Right lobe of liver (tissue), 6 donors: ENCODE measurements around the gene WIZ. TPM values are rescaled to one million over a fixed set of nuclear protein-coding genes. Genes with fewer than 3 reads are reported as not detected.
A peak's percentile ranks its signal among the peaks of the same experiment; 100 is the strongest.

Source experiments
- ATAC-seq, 4 donors: fragments of 200-7000 bp; cut with Tn5 transposase; one replicate each; pipeline ENCODE4 v1.9.1; 2020; ENCODE audit warnings: mild to moderate bottlenecking in 4 of 4, moderate library complexity in 4 of 4
- DNase-seq, 3 donors: peaks; one replicate each; pipeline ENCODE4 v3.0.0-alpha.2; 2020
- H3K27ac ChIP-seq, 3 donors: fragments of 200-600 bp; one replicate each; pipeline ENCODE4 v1.8.0; 2022
- H3K27me3 ChIP-seq, 2 donors: fragments of 200-600 bp; one replicate each; pipeline ENCODE4 v1.8.0; 2022
- H3K36me3 ChIP-seq, 4 donors: fragments of 200-600 bp; sonication (generic) in 1 of 4; one replicate each; pipeline versions ENCODE4 v1.5.1 to v1.8.0; 2017 to 2022; ENCODE audit warnings: control low read depth in 1 of 4
- H3K4me1 ChIP-seq, 4 donors: fragments of 200-600 bp; sonication (generic) in 1 of 4; one replicate each; pipeline versions ENCODE4 v1.5.1 to v1.8.0; 2017 to 2022; ENCODE audit warnings: control low read depth in 1 of 4
- H3K4me3 ChIP-seq, 3 donors: fragments of 200-600 bp; one replicate each; pipeline ENCODE4 v1.8.0; 2022
- H3K9me3 ChIP-seq, 4 donors: fragments of 200-600 bp; sonication (generic) in 1 of 4; one replicate each; pipeline versions ENCODE4 v1.5.1 to v1.8.0; 2017 to 2022; ENCODE audit warnings: control low read depth in 1 of 4
- POLR2A ChIP-seq: fragments of 450-650 bp; IDR thresholded peaks from one replicate; pipeline ENCODE4 v1.6.1; 2017; ENCODE audit warnings: antibody characterized with exemption, mild to moderate bottlenecking
- WGBS: methylation state at CpG from one replicate; pipeline ENCODE4 v1.1.6; 2018; ENCODE audit warnings: low coverage, low lambda C conversion rate; ENCODE audit not compliant: insufficient coverage; ENCODE audit errors: missing lambda C conversion rate; 5-methylcytosine and 5-hydroxymethylcytosine counted together
- intact Hi-C, 2 donors: fragments of 100-400 bp; cut with DNase I; formaldehyde crosslinking; loops; one replicate each; pipeline versions ENCODE4 v1.11.2 to v1.14.1; 2022
- total RNA-seq, 6 experiments: library from RNA; depleted of rRNA in 2 of 6; stranded (reverse); fragments of >200 nt in 2 of 6; fragmentation: NEBNext Ultra II Directional in 3 of 6; extraction: Animal tissue kit (Norgen Biotek cat#: 25700) in 3 of 6; gene quantifications; one replicate each; pipeline versions ENCODE4 v1.1.0 to v1.2.4, GENCODE V29; 2016 to 2023
- TF ChIP-seq, protein P1 (sequence below), 4 donors: fragments of 200-600 bp in 3 of 4; fragments of 450-650 bp in 1 of 4; IDR thresholded peaks; one replicate each; pipeline versions ENCODE4 v1.5.1 to v1.8.0; 2016 to 2022; ENCODE audit warnings: antibody characterized with exemption in 4 of 4, mild to moderate bottlenecking in 2 of 4
- donor health status: DM: no; HTN: yes; CAD: no.
- donor health status: DM: no; HTN: no; CAD: no.
- donor health status: DM: no; HTN: no; CAD: no.
- donor health status: DM: no; HTN: yes; CAD: no.
- donor health status: DM: no; HTN: yes; CAD: no.

The WIZ gene
- total RNA-seq, 6 experiments from 2014 or later, result 12.5 to 24.4 (median 14.6) TPM

- Histone ChIP-seq H3K27ac (peak within 1 kb of the TSS; percentile 93 to 98 (median 94)), H3K27me3 (no peaks in the 10 kb centered on the region), H3K4me1 (peaks cover 0 to 44% (median 16%) of the 10 kb centered on the region in 4 donors), H3K36me3 (peaks cover 0 to 3% (median 0%) of the 10 kb centered on the region in 4 donors), H3K4me3 (peak within 1 kb of the TSS; percentile 78 to 95 (median 94)), H3K9me3 (no peaks in the 10 kb centered on the region)
- peak; percentile 88 to 95 (median 92) for ATAC-seq
- intact Hi-C loops, result loop anchor here in 1 of 2 donors (10.0 kb wide), 1 partner anchor 115 kb away; no protein-coding TSS in a partner anchor
- WGBS, result 0% methylated on average over 8 of the region's 111 CpGs
- TF ChIP-seq POLR2A, result peak; percentile 82
- TF ChIP-seq, protein P1, sequence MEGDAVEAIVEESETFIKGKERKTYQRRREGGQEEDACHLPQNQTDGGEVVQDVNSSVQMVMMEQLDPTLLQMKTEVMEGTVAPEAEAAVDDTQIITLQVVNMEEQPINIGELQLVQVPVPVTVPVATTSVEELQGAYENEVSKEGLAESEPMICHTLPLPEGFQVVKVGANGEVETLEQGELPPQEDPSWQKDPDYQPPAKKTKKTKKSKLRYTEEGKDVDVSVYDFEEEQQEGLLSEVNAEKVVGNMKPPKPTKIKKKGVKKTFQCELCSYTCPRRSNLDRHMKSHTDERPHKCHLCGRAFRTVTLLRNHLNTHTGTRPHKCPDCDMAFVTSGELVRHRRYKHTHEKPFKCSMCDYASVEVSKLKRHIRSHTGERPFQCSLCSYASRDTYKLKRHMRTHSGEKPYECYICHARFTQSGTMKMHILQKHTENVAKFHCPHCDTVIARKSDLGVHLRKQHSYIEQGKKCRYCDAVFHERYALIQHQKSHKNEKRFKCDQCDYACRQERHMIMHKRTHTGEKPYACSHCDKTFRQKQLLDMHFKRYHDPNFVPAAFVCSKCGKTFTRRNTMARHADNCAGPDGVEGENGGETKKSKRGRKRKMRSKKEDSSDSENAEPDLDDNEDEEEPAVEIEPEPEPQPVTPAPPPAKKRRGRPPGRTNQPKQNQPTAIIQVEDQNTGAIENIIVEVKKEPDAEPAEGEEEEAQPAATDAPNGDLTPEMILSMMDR (IDR thresholded peaks at IDR 0.05), result peak in 1 of 4 donors; percentile 3
- DNase-seq, result peak; percentile 99
Measured at GRCh38 chr19:15379083-15379998, 70.4 kb downstream of the WIZ start, which contains the start of gene AKAP8. AKAP8 (minus strand) TSS chr19:15379787; CDS start chr19:15379731, 56 bp downstream.

- TF ChIP-seq POLR2A, result no peak
- TF ChIP-seq, protein P1 (IDR thresholded peaks at IDR 0.05), result no peak
- H3K36me3 ChIP-seq, result peaks cover 0 to 3% (median 0%) of the 10 kb centered on the region in 4 donors
- H3K4me3 ChIP-seq, result peak overlapping the region; percentile 78 to 95 (median 94)
- H3K9me3 ChIP-seq, result no peaks in the 10 kb centered on the region
- H3K27ac ChIP-seq, result peak overlapping the region; percentile 93 to 98 (median 94)
- H3K27me3 ChIP-seq, result no peaks in the 10 kb centered on the region
- peaks cover 0 to 48% (median 18%) of the 10 kb centered on the region in 4 donors for H3K4me1 ChIP-seq
- DNase-seq, result peak; percentile 50 to 66 (median 58)
- 2% methylated on average over 11 of the region's 22 CpGs for WGBS
- intact Hi-C loops, result loop anchor here in 1 of 2 donors (10.0 kb wide), 1 partner anchor 114 kb away; no protein-coding TSS in a partner anchor
- peak in 2 of 4 donors; percentile 4 to 8 for ATAC-seq
Measured at GRCh38 chr19:15378534-15379082, 71.1 kb downstream of the WIZ start.

DNA sequence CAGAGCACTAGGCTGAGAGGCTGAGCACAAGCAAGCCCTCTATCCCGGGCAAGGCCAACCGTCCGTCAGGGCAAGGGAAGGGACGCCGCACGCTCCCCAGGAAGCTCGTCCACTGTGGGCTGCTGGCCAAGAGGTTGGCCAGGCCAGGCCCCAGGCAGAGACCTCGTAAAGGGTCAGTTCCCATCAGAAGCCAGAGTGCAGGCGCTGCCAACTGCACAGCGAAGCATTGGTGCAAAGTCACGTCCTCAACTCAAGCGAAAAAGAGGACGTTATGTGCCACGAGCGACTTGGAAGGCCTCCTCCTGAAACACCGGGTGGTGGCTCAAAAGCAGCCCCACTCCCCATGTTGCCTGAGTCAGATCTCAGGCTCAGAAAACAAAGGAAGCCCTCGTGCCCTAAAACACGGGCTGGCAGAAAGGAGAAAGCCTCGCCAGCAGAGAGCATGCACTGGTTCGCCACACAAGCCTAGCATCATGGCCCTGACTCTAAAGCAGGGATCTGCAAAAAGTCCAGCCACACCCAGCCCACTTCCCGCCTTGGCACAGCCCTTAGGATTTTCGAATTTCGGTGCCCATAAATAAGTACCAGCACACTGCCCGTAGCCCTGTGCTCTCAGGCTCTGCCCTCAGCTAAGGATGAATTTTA is 74.8 kb downstream of the WIZ start:
- H3K36me3 ChIP-seq, result peaks cover 2 to 33% (median 19%) of the 10 kb centered on the region in 4 donors
- H3K27me3 ChIP-seq, result no peaks in the 10 kb centered on the region
- peak; percentile 60 to 70 (median 64) for ATAC-seq
- intact Hi-C loops, result loop anchor here in 1 of 2 donors (10.0 kb wide), 1 partner anchor 110 kb away; no protein-coding TSS in a partner anchor
- peak overlapping the region; percentile 41 to 65 (median 55) for H3K27ac ChIP-seq
- DNase-seq, result peak; percentile 90 to 95 (median 93)
- WGBS, result 21% methylated on average over 5 of the region's 24 CpGs
- peak overlapping the region in 2 of 3 donors; percentile 9 to 36 for H3K4me3 ChIP-seq
- TF ChIP-seq, protein P1 (IDR thresholded peaks at IDR 0.05), result no peak
- no peak for TF ChIP-seq POLR2A
- peaks cover 0 to 41% (median 18%) of the 10 kb centered on the region in 4 donors for H3K4me1 ChIP-seq
- H3K9me3 ChIP-seq, result no peaks in the 10 kb centered on the region

- Histone ChIP-seq H3K4me1 (peaks cover 0 to 41% (median 18%) of the 10 kb centered on the region in 4 donors), H3K27ac (peak overlapping the region; percentile 41 to 65 (median 55)), H3K36me3 (peaks cover 7 to 41% (median 22%) of the 10 kb centered on the region in 4 donors), H3K9me3 (no peaks in the 10 kb centered on the region), H3K27me3 (no peaks in the 10 kb centered on the region), H3K4me3 (peak overlapping the region in 1 of 3 donors; percentile 36)
- no peak for TF ChIP-seq POLR2A
- TF ChIP-seq, protein P1 (IDR thresholded peaks at IDR 0.05), result no peak
- intact Hi-C loops, result loop anchor here in 1 of 2 donors (10.0 kb wide), 1 partner anchor 109 kb away; no protein-coding TSS in a partner anchor
- peak in 1 of 3 donors; percentile 63 for DNase-seq
- 39% methylated on average over 9 of the region's 21 CpGs for WGBS
- peak in 1 of 4 donors; percentile 2 for ATAC-seq
Measured at GRCh38 chr19:15374105-15374651, 75.6 kb downstream of the WIZ start.
